Measurements from ENCODE around the gene CXCL16.

Gene CXCL16

DNA sequence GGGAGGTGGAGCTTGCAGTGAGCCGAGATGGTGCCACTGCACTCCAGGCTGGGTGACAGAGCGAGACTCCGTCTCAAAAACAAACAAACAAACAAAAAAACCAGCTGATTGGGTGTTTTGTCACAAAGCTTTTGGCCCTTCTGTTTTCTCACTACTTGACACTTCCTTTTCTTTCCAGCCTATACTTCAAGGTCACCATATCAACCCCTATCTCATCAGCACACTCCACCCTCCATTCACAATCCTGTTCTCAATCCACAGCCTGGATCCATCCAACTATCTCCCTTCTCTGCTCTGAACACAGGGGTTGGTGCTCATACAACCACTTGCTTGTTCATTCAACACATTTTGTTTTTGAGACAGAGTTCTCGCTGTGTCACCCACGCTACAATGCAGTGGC is 15.1 kb downstream of the CXCL16 start:
- no peaks in the 10 kb centered on the region for H3K36me3 ChIP-seq (replicated peaks; ENCODE audit: insufficient read depth, low read length)
- no peak overlapping the region for H3K4me3 ChIP-seq (ENCODE audit: low read length)
- peaks cover 13% of the 10 kb centered on the region for H3K4me1 ChIP-seq (ENCODE audit: low read length)
- H3K79me2 ChIP-seq (ENCODE audit: low read length) = no peaks in the 10 kb centered on the region
- H4K20me1 ChIP-seq (ENCODE audit: insufficient read depth, low read length) = no peaks in the 10 kb centered on the region
- TF ChIP-seq EZH2phosphoT487 (IDR thresholded peaks at IDR 0.05; ENCODE audit: low read length) = no peak
- TF ChIP-seq, protein P1, sequence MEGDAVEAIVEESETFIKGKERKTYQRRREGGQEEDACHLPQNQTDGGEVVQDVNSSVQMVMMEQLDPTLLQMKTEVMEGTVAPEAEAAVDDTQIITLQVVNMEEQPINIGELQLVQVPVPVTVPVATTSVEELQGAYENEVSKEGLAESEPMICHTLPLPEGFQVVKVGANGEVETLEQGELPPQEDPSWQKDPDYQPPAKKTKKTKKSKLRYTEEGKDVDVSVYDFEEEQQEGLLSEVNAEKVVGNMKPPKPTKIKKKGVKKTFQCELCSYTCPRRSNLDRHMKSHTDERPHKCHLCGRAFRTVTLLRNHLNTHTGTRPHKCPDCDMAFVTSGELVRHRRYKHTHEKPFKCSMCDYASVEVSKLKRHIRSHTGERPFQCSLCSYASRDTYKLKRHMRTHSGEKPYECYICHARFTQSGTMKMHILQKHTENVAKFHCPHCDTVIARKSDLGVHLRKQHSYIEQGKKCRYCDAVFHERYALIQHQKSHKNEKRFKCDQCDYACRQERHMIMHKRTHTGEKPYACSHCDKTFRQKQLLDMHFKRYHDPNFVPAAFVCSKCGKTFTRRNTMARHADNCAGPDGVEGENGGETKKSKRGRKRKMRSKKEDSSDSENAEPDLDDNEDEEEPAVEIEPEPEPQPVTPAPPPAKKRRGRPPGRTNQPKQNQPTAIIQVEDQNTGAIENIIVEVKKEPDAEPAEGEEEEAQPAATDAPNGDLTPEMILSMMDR (IDR thresholded peaks at IDR 0.05; ENCODE audit: low read length) = no peak
- TF ChIP-seq EZH2 (optimal IDR thresholded peaks at IDR 0.05; ENCODE audit: low read depth, low read length) = no peak
- no peaks in the 10 kb centered on the region for H3K9me2 ChIP-seq (replicated peaks; ENCODE audit: insufficient read depth, low read length)
- no peak for DNase-seq
- no peak overlapping the region for H3K4me2 ChIP-seq (ENCODE audit: low read depth, low read length)
- H3F3A ChIP-seq (ENCODE audit: insufficient read depth, low read length) = peaks cover 8% of the 10 kb centered on the region; the same call in 1 of the 2 replicates
- no peak overlapping the region for H3K9ac ChIP-seq (ENCODE audit: low read length)
- no peaks in the 10 kb centered on the region for H3K27me3 ChIP-seq (replicated peaks; ENCODE audit: insufficient read depth, low read length)
- no peak overlapping the region for H2AFZ ChIP-seq (ENCODE audit: low read length)
- no peaks in the 10 kb centered on the region for H3K9me3 ChIP-seq (replicated peaks; ENCODE audit: insufficient read depth, low read length)
- H3K27ac ChIP-seq (ENCODE audit: low read length) = no peak overlapping the region

GRCh38 chr17:4722678-4723240 is 17.0 kb downstream of the CXCL16 start:
- H3K9me2 ChIP-seq (replicated peaks; ENCODE audit: insufficient read depth, low read length) = no peaks in the 10 kb centered on the region
- no peaks in the 10 kb centered on the region for H3K27me3 ChIP-seq (replicated peaks; ENCODE audit: insufficient read depth, low read length)
- no peak for DNase-seq
- no peaks in the 10 kb centered on the region for H3K79me2 ChIP-seq (ENCODE audit: low read length)
- no peaks in the 10 kb centered on the region for H4K20me1 ChIP-seq (ENCODE audit: insufficient read depth, low read length)
- H3K4me1 ChIP-seq (ENCODE audit: low read length) = peaks cover 13% of the 10 kb centered on the region
- H3K9ac ChIP-seq (ENCODE audit: low read length) = no peak overlapping the region
- TF ChIP-seq EZH2phosphoT487 (IDR thresholded peaks at IDR 0.05; ENCODE audit: low read length) (no peak), EZH2 (optimal IDR thresholded peaks at IDR 0.05; ENCODE audit: low read depth, low read length) (no peak)
- TF ChIP-seq, protein P1 (IDR thresholded peaks at IDR 0.05; ENCODE audit: low read length) = no peak
- no peaks in the 10 kb centered on the region for H3K9me3 ChIP-seq (replicated peaks; ENCODE audit: insufficient read depth, low read length)
- H3K4me2 ChIP-seq (ENCODE audit: low read depth, low read length) = no peak overlapping the region
- H3K27ac ChIP-seq (ENCODE audit: low read length) = no peak overlapping the region
- no peaks in the 10 kb centered on the region for H3K36me3 ChIP-seq (replicated peaks; ENCODE audit: insufficient read depth, low read length)
- peaks cover 8% of the 10 kb centered on the region; the same call in 1 of the 2 replicates for H3F3A ChIP-seq (ENCODE audit: insufficient read depth, low read length)
- no peak overlapping the region for H2AFZ ChIP-seq (ENCODE audit: low read length)
- no peak overlapping the region for H3K4me3 ChIP-seq (ENCODE audit: low read length)

DNA sequence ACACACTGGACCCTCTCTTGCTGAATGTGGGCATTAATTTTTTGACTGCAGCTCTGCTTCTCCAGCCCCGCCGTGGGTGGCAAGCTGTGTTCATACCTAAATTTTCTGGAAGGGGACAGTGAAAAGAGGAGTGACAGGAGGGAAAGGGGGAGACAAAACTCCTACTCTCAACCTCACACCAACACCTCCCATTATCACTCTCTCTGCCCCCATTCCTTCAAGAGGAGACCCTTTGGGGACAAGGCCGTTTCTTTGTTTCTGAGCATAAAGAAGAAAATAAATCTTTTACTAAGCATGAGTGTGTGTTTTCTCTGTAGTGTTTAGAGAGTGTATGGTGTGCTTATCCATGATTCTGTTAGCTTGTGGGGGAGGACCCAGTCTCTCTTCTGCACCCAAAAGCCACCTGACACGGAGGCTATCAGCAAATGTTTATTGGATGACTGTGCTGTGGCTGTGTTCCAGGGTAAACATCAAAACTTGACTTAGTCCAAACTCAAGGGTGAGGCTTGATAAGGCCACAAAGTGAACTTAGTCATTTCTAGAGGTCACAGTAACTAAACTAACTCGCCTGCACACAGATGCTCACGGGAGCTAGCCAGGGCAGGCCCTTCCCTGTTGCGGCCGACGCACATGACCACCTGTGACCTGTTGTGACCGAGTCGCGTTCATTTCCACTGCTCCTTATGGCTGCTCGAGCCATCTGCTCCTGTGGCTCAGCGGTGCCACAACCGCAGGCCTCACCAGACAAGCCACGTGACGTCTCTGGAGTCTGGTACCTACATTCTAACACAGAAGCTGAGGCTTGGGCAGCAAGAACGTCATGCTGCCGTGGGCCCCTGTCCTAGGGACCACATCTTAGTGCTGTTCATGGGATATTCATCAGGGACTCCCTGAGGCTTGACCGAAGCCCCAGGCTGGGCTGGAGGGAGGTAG is 18.3 kb downstream of the CXCL16 start:
- no peaks in the 10 kb centered on the region for H3K79me2 ChIP-seq (ENCODE audit: low read length)
- H3K27me3 ChIP-seq (replicated peaks; ENCODE audit: insufficient read depth, low read length) = no peaks in the 10 kb centered on the region
- H3K27ac ChIP-seq (ENCODE audit: low read length) = peak overlapping the region; percentile 75; the same call in 1 of the 2 replicates
- DNase-seq = peak; percentile 85
- H3K4me1 ChIP-seq (ENCODE audit: low read length) = peaks cover 13% of the 10 kb centered on the region
- H3K4me3 ChIP-seq (ENCODE audit: low read length) = no peak overlapping the region
- H3K9ac ChIP-seq (ENCODE audit: low read length) = peak overlapping the region; percentile 28; the same call in 1 of the 2 replicates
- peaks cover 8% of the 10 kb centered on the region; the same call in 1 of the 2 replicates for H3F3A ChIP-seq (ENCODE audit: insufficient read depth, low read length)
- H2AFZ ChIP-seq (ENCODE audit: low read length) = peak overlapping the region; percentile 63; the same call in 1 of the 2 replicates
- no peaks in the 10 kb centered on the region for H3K36me3 ChIP-seq (replicated peaks; ENCODE audit: insufficient read depth, low read length)
- no peaks in the 10 kb centered on the region for H3K9me3 ChIP-seq (replicated peaks; ENCODE audit: insufficient read depth, low read length)
- H3K4me2 ChIP-seq (ENCODE audit: low read depth, low read length) = no peak overlapping the region
- H4K20me1 ChIP-seq (ENCODE audit: insufficient read depth, low read length) = no peaks in the 10 kb centered on the region
- TF ChIP-seq EZH2 (optimal IDR thresholded peaks at IDR 0.05; ENCODE audit: low read depth, low read length) (no peak), EZH2phosphoT487 (IDR thresholded peaks at IDR 0.05; ENCODE audit: low read length) (no peak)
- TF ChIP-seq, protein P1 (IDR thresholded peaks at IDR 0.05; ENCODE audit: low read length) = no peak
- H3K9me2 ChIP-seq (replicated peaks; ENCODE audit: insufficient read depth, low read length) = no peaks in the 10 kb centered on the region
